Osteocyte (in vitro differentiated cells): Measurements from ENCODE around the gene JSRP1. TPM values are rescaled to one million over a fixed set of nuclear protein-coding genes. Genes with fewer than 3 reads are reported as not detected.

Experiments
- DNase-seq: peaks from one replicate; pipeline ENCODE4 v3.0.0; 2021; ENCODE audit warnings: mixed read lengths; ENCODE audit not compliant: unreplicated experiment; ENCODE audit errors: extremely low spot score
- H3K27ac Mint-ChIP-seq: one replicate; pipeline ENCODE4 v1.8.0; 2021; ENCODE audit warnings: mild to moderate bottlenecking, mixed read lengths; ENCODE audit not compliant: unreplicated experiment
- H3K27me3 Mint-ChIP-seq: one replicate; pipeline ENCODE4 v1.8.0; 2021; ENCODE audit warnings: mixed read lengths; ENCODE audit not compliant: unreplicated experiment
- H3K36me3 Mint-ChIP-seq: one replicate; pipeline ENCODE4 v1.8.0; 2021; ENCODE audit warnings: mixed read lengths; ENCODE audit not compliant: unreplicated experiment
- H3K4me1 Mint-ChIP-seq: one replicate; pipeline ENCODE4 v1.8.0; 2021; ENCODE audit warnings: mixed read lengths; ENCODE audit not compliant: unreplicated experiment
- H3K4me3 Mint-ChIP-seq: one replicate; pipeline ENCODE4 v1.8.0; 2021; ENCODE audit warnings: mild to moderate bottlenecking, moderate library complexity, mixed read lengths; ENCODE audit not compliant: unreplicated experiment
- H3K9me3 Mint-ChIP-seq: one replicate; pipeline ENCODE4 v1.8.0; 2021; ENCODE audit warnings: mixed read lengths; ENCODE audit not compliant: unreplicated experiment
- CTCF ChIP-seq: fragments of 200-600 bp; sonication (generic); IDR thresholded peaks from 2 replicates; pipeline ENCODE4 v1.5.0; 2021; ENCODE audit warnings: antibody characterized with exemption, mild to moderate bottlenecking, moderate library complexity
- total RNA-seq: library from RNA; stranded (reverse); gene quantifications from 2 replicates; pipeline ENCODE4 v1.2.1, GENCODE V29; 2021

JSRP1 gene
- total RNA-seq, 1 donor from 2014 or later: not detected

- peaks cover 12% of the 10 kb centered on the region for H3K4me1 Mint-ChIP-seq
- no peak overlapping the region for H3K4me3 Mint-ChIP-seq
- no peaks in the 10 kb centered on the region for H3K36me3 Mint-ChIP-seq
- DNase-seq: no peak
- H3K9me3 Mint-ChIP-seq: no peaks in the 10 kb centered on the region
- H3K27ac Mint-ChIP-seq: no peak overlapping the region
- no peaks in the 10 kb centered on the region for H3K27me3 Mint-ChIP-seq
- TF ChIP-seq CTCF: no peak
Observed at GRCh38 chr19:2289714-2290435, 33.7 kb upstream of the JSRP1 start.

GRCh38 chr19:2288818-2289713 is 32.8 kb upstream of the JSRP1 start:
- no peak for DNase-seq
- H3K4me1 Mint-ChIP-seq: peaks cover 6% of the 10 kb centered on the region
- H3K4me3 Mint-ChIP-seq: no peak overlapping the region
- no peaks in the 10 kb centered on the region for H3K27me3 Mint-ChIP-seq
- no peak overlapping the region for H3K27ac Mint-ChIP-seq
- no peaks in the 10 kb centered on the region for H3K36me3 Mint-ChIP-seq
- H3K9me3 Mint-ChIP-seq: no peaks in the 10 kb centered on the region
- TF ChIP-seq CTCF: no peak

GRCh38 chr19:2288338-2288817 is 32.2 kb upstream of the JSRP1 start:
- no peak for DNase-seq
- TF ChIP-seq CTCF: no peak
- no peak overlapping the region for H3K4me3 Mint-ChIP-seq
- H3K9me3 Mint-ChIP-seq: no peaks in the 10 kb centered on the region
- H3K27me3 Mint-ChIP-seq: no peaks in the 10 kb centered on the region
- no peaks in the 10 kb centered on the region for H3K36me3 Mint-ChIP-seq
- no peak overlapping the region for H3K27ac Mint-ChIP-seq
- peaks cover 3% of the 10 kb centered on the region for H3K4me1 Mint-ChIP-seq

- peaks cover 7% of the 10 kb centered on the region for H3K4me1 Mint-ChIP-seq
- H3K4me3 Mint-ChIP-seq: no peak overlapping the region
- no peak for DNase-seq
- TF ChIP-seq CTCF: no peak
- H3K27ac Mint-ChIP-seq: no peak overlapping the region
- no peaks in the 10 kb centered on the region for H3K36me3 Mint-ChIP-seq
- no peaks in the 10 kb centered on the region for H3K27me3 Mint-ChIP-seq
- H3K9me3 Mint-ChIP-seq: no peaks in the 10 kb centered on the region
Observed at GRCh38 chr19:2287585-2288337, 31.5 kb upstream of the JSRP1 start.
